ENCODE measurements around the gene BLOC1S2.
A peak's percentile ranks its signal among the peaks of the same experiment; 100 is the strongest.
"Not testable (repeated sequence)": the region's sequence is repeated elsewhere in the genome, so short reads cannot be mapped to it uniquely, and the experiment has no call there.

Gene BLOC1S2

DNA sequence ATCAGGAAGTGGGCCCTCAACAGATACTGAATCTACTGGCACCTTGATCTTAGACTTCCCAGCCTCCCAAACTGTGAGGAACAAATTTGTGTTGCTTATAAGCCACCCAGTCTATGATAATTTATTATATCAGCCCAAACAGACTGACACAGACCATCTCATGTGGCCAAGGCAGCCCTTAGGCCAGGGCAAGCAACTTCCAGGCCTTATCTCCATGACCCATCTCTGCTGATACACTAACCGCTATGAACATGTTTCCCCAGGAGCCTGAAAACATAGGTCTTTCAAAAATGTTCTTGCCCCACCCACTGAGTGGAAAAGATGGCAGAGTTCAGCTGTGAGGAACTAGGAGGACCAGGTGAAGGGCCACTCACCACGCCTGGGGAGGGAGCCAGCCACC lies 3.2 kb upstream of the BLOC1S2 start:
- DNase-seq = no peak

DNA sequence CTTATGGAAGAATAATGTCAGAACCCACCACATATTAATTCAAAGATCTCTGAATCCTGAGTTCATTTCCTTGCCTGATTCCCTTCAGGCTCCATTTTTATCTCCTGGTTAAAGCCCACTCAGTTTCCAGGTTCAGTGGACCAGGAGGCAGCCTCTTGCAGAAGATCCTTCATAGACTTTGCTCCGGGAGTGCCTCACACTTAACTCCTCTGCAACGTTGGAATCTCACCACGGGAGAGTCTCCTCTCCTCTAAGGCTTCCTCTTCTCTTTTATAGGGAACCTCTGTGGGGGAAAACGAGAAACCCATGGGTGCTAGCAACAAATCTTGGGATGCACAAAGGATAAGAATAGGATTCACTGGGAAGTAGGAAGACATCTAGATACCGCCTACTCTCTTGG lies 1.7 kb upstream of the BLOC1S2 start:
- DNase-seq = no peak

DNA sequence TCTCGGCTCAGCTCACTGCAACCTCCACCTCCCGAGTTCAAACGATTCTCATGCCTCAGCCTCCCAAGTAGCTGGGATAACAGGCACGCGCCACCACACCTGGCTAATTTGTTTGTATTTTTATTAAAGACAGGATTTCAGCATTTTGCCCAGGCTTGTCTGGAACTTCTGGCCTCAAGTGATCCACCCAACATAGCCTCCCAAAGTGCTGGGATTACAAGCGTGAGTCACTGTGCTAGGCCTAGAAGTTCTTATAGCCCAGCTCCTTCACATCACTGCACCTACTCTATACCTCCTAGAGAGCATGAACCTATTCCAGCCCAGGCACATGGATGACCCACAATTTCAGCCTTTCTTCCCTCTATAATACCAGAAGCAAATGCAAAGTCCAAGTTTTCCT lies 1.3 kb upstream of the BLOC1S2 start:
- DNase-seq = no peak

DNA sequence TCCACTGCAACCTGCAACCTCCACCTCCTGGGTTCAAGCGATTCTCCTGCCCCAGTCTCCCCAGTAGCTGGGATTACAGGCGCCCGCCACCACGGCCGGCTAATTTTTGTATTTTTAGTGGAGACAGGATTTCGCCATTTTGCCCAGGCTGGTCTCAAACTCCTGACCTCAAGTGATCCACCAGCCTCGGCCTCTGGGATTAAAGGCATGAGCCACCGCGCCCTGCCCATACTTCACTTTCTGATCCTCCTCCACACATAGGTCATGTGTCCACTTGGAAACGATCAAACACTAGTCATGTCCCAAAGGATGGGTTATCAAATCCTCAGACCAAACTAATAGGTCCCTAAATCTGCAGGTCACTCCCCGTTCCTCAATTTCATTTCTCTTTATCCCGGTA lies 1.2 kb downstream of the BLOC1S2 start:
- not testable (repeated sequence) for DNase-seq

DNA sequence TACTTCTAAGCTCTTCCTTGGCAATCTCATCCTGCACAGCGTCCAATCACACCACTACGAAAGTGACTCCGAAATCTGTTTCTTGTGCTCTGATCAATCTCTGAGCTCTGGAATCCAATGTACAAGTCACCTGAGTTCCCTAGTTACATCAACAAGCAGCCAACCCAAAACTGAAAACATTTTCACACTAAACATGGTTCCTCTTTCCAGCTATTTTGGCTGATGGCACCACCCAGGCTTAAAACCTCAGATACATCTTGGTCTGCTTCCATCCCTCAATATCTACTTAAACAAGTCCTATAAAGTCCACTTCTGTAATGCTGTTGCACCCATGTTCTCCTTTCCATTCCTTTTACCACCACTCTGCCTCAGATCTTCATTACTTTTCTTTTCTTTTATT lies 3.6 kb downstream of the BLOC1S2 start:
- DNase-seq = no peak

DNA sequence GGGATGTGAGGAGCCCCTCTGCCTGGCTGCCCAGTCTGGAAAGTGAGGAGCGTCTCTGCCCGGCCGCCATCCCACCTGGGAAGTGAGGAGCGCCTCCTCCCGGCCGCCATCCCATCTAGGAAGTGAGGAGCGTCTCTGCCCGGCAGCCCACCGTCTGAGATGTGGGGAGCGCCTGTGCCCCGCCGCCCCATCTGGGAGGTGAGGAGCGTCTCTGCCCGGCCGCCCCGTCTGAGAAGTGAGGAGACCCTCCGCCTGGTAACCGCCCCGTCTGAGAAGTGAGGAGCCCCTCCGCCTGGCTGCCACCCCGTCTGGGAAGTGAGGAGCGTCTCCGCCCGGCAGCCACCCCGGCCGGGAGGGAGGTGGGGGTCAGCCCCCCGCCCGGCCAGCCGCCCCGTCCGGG lies 9.5 kb downstream of the BLOC1S2 start:
- DNase-seq = not testable (repeated sequence)

DNA sequence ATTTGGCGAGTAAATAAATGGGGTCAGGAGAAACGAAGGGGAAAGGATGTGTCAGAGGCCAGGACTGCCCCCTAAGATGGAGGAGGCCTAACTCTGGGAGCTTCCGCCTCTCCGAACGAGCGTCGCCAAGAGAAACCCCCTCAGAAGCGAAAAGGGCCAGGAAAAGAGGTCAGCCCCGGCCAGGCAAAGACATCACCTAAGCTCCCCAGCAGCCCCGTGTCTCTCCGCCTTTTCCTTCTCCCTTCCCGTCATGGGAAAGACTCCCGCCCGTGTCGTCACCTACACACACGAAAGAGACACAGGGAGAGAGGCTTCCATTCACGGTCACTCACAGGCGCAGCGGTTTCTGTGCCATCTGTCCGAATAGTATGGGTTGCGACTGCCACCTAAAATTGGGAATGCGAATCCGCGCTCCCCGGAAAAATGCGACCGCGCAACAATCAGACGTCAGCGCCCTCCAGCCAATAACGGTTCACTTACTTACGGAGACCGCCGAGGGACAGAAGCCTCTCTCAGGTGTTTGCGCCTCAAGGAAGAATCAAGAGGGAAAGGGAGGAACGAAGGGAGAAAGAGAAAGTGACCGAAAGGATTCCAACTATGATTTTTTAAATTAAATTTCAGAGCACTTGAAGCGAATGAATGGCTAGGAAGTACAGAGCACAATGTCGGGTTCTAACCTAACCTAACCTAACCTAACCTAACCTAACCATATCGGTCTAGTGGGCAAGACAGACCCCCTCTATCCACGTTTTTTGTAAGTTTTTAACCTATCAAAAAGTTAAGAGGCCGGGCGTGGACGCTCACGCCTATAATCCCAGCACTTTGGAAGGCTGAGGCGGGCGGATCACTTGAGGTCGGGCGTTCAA lies 19.0 kb downstream of the BLOC1S2 start, which contains the start of gene CWF19L1:
Gene CWF19L1, minus strand, starts transcription at position 400 of the 866 bp plus-strand sequence. Its CDS starts 45 bp downstream, at position 355.
- peak; percentile 41 for DNase-seq

DNA sequence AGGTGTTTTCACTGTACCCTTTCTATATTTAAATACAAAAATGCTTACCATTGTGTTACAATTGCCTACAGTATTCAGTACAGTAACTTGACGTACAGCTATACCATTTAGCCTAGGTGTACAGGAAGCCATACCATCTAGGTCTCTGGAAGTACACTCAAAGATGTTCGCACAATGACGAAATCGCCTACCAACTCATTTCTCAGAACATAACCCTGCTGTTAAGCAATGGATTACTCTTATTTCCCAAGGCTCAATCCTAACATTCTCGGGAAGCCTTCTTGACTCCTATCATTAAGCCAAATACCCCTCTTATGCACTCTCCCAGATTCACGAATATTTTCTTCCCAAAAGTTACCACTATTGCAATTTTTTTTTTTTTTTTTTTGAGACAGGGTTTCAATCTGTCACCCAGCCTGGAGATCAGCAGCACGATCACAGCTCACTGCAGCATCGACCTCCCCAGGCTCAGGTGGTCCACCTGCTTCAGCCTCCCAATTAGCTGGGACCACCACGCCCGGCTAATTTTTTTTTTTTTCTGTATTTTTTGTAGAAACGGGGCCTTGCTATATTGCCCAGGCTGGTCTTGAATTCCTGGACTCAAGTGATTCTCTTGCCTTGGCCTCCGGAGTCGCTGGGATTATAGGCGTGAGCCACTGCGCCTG lies 20.5 kb downstream of the BLOC1S2 start:
- no peak for DNase-seq

DNA sequence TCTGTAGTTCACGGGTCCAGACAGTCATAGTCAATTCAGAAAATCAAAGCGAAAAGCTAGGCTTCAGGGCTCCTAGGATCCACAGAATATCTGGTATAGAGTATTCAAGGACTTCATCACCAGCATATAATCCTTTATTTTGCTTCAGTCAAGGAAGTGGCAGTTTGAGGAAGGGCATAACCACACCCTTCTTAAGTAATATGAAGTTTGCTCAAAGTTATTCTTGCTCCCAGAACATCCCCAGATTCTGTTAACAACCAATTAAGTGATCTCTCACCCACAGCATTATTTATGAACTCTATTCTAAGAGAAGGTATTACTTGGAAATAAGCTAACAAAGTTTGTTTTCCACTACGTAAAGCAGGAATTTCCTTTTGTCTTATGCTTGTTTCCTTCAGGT lies 32.3 kb downstream of the BLOC1S2 start:
- DNase-seq = no peak

DNA sequence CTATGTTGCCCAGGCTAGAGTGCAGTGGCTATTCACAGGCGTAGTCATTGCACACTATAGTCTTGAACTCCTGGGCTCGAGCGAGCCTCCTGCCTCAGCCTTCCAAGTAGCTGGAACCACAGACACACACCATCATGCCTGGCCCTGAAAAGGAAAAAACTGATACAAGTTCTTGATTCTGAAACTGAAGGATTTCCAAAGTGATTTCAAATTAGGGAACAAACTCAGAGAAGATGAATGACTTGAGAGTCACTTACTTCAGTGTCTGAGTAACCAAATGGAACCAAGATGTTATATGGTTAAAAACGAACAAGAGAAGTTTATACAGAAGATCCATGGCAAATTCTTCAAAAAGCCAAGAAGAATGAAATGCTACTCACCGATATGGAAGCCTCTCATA lies 33.4 kb downstream of the BLOC1S2 start:
- DNase-seq = no peak

DNA sequence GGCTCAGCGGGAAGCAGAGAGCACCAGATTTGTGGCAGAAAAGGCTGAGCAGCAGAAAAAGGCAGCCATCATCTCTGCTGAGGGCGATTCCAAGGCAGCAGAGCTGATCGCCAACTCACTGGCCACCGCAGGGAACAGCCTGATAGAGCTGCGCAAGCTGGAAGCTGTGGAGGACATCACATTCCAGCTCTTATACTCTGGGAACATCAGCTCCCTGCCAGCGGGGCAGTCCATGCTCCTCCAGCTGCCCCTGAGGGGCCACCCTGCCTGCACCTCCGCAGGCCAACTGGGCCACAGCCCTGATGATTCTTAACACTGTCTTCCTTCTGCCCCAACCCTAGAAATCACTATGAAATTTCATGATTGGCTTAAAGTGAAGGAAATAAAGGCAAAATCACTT lies 37.7 kb downstream of the BLOC1S2 start:
- DNase-seq = no peak

DNA sequence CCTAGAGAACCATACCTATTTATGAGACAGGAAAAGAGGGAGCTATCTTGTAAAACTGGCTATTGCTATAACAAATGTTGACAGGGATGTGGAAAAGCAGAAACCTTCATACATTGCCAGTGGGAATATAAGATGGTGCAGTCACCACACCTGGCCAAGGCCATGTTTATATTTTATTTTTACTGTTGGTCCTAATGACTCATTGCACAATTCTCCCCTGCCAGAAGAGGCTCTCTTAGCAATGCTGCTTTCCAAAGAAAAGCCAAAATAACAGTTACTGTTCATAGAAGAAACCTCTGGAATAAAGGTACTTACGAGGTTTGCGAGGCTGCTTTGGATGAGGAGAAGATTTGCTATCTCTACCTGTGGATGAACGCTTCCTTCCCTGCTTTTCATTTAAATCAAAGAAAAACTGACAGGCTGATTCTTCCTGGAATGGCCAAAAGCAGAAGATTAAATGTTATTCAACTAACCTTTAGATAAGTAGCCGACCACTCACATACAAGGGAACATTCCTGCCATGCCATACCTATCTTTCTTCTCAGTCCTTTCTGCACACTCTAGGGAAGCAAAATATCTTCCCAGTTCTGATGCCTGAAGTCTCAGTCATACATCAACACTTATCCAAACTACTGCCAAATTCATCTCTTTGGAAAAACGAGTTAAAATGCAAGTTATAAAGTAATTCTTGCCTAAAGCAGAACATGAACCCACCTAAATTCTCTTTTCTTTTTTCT lies 40.8 kb downstream of the BLOC1S2 start:
- DNase-seq = no peak

DNA sequence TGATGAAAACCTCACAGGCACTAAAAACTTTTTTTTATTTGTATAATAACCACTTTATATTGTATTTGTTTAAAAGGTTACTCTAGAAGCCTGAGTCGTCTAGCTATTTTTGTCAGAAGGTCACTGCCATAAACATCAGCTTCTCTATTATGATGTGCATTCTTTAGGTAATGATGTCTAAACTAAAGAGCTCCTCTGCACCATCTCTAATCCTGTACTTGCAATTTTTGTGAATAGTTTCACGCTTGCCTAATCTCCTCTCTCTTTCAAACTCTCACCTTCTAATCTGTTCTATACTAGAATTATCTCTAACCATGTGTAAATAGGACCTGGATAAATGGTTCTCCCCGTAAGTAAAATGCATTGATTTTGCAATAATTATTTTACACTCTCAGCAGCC lies 46.6 kb downstream of the BLOC1S2 start:
- no peak for DNase-seq

DNA sequence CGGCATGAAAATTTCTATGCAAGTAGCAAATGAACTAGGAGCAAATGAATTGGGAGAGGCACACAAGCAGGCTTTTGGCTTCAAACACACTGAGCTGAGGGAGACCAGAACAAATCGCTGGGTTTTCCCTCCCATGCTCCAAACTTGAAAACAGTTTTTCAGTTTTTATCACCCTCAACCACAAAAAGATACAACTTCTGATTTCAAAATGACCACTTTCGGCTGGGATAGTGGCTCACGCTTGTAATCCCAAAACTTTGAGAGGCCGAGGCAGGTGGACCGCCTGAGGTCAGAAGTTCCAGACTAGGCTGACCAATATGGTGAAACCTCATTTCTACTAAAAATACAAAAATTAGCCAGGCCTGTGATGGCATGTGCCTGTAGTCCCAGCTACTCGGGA lies 48.1 kb downstream of the BLOC1S2 start:
- DNase-seq = no peak

DNA sequence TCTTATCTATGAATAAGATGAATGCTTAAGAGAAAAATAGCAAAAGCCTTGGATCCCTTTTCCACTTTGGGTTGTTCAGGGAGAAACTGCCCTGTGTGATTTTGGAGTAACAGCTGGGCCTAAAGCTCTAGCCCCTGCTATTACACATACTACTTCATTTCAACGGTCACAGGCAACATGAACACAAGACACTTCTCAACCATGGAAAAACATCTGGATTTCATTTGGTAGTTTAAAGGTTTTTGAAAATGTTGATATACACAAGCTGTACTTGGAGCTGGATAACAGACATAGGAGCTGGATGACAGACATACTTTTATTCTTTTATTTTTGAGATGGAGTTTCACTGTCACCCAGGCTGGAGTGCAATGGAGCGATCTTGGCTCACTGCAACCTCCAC lies 54.4 kb downstream of the BLOC1S2 start:
- DNase-seq = no peak

DNA sequence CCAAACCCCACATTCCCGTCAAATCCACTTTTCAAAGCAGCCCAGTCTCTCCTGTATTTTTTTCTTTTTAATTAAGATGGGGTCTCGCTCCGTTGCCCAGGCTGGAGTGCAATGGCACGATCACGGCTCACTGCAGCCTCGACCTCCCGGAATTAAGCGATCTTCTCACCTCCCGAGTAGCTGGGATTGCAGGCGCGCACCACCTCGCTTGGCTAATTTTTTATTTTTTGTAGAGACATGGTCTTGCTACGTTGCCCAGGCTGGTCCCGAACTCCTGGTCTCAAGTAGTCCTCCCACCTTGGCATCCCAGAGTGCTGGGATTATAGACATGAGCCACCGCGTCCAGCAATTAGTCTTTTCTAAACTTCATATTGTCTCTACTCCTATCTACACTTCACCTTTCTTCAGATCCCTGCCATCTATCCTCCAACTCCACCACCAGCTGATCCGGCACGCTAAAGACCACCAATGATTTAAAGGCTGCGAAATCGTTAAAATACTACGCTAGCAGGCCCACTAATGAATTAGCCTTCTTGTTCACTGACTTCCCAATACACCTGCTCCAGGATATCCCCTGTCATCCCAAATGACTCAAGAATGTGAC lies 56.6 kb downstream of the BLOC1S2 start:
- DNase-seq = no peak

DNA sequence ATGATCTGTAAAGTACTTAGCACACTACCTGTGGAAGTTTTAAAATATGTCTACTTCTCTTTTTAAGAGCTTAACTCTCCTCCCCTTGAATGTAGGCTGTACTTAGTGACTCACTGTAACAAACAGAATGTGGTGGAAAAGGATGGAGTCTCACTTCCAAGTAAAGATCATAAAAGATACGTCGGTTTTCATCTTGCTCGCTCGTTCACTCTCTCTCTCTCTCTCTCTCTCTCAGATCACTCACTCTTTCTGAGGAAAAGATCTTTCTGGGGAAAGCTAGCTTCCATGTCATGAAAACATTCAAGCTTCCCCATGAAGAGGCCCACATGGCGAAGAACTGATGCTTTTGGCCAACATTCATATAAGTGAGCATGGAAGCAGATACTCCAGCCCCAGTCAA lies 62.6 kb downstream of the BLOC1S2 start:
- DNase-seq = no peak
